GM21367 (cell line): ENCODE measurements around the gene GFOD2.
A peak's percentile ranks its signal among the peaks of the same experiment; 100 is the strongest.
"Not testable (repeated sequence)": the region's sequence is repeated elsewhere in the genome, so short reads cannot be mapped to it uniquely, and the experiment has no call there.

ENCODE experiments used
- ATAC-seq: cut with Tn5 transposase; IDR thresholded peaks from one replicate; pipeline ENCODE4 v1.9.1; 2021; ENCODE audit not compliant: unreplicated experiment

Gene GFOD2

GRCh38 chr16:67719048-67719777, at the start of gene GFOD2:
TSS of gene GFOD2 (minus strand) at chr16:67719316. CDS start at chr16:67685715, 33,601 bp downstream.
- ATAC-seq = peak; percentile 62

GRCh38 chr16:67767953-67768352, 48.8 kb upstream of the GFOD2 start:
- no peak for ATAC-seq

- no peak for ATAC-seq
Measured at GRCh38 chr16:67766291-67766690, 47.2 kb upstream of the GFOD2 start.

- no peak for ATAC-seq
Measured at GRCh38 chr16:67764158-67764667, 45.1 kb upstream of the GFOD2 start.

GRCh38 chr16:67763066-67763465, 44.0 kb upstream of the GFOD2 start:
- ATAC-seq = no peak

- no peak for ATAC-seq
Measured at GRCh38 chr16:67762385-67762784, 43.3 kb upstream of the GFOD2 start.

GRCh38 chr16:67761924-67762323, 42.8 kb upstream of the GFOD2 start:
- no peak for ATAC-seq

- no peak for ATAC-seq
Measured at GRCh38 chr16:67760956-67761230, 41.8 kb upstream of the GFOD2 start.

GRCh38 chr16:67760206-67760955, 41.3 kb upstream of the GFOD2 start:
- ATAC-seq = no peak

GRCh38 chr16:67758966-67759365, 39.9 kb upstream of the GFOD2 start:
- no peak for ATAC-seq

- ATAC-seq = no peak
Measured at GRCh38 chr16:67758006-67758405, 38.9 kb upstream of the GFOD2 start.

GRCh38 chr16:67752641-67753040, 33.5 kb upstream of the GFOD2 start:
- ATAC-seq = no peak

GRCh38 chr16:67751331-67751730, 32.2 kb upstream of the GFOD2 start:
- not testable (repeated sequence) for ATAC-seq

- ATAC-seq = peak; percentile 74
Measured at GRCh38 chr16:67750466-67750865, 31.4 kb upstream of the GFOD2 start.

- ATAC-seq = no peak
Measured at GRCh38 chr16:67749436-67750078, 30.4 kb upstream of the GFOD2 start.

GRCh38 chr16:67748834-67749233, 29.7 kb upstream of the GFOD2 start:
- ATAC-seq = no peak

- no peak for ATAC-seq
Measured at GRCh38 chr16:67746846-67747245, 27.7 kb upstream of the GFOD2 start.

GRCh38 chr16:67741118-67741517, 22.0 kb upstream of the GFOD2 start:
- ATAC-seq = no peak

- ATAC-seq = no peak
Measured at GRCh38 chr16:67740391-67740790, 21.3 kb upstream of the GFOD2 start.

- no peak for ATAC-seq
Measured at GRCh38 chr16:67736858-67737257, 17.7 kb upstream of the GFOD2 start.

GRCh38 chr16:67734731-67735201, 15.7 kb upstream of the GFOD2 start:
- ATAC-seq = no peak
